NB4 (cell line): ENCODE measurements around the gene SULT6B1.

ENCODE experiments used
- POLR2A ChIP-seq: IDR thresholded peaks from 2 replicates; pipeline ENCODE4 v1.6.1; 2011; ENCODE audit warnings: mild to moderate bottlenecking; ENCODE audit not compliant: insufficient read length; ENCODE audit errors: extremely low read depth
- TF ChIP-seq, protein P1 (sequence below): IDR thresholded peaks from one replicate; pipeline ENCODE4 v1.5.1; 2012; ENCODE audit warnings: low read depth, low read length
- TF ChIP-seq, protein P2 (sequence below): IDR thresholded peaks from 2 replicates; pipeline ENCODE4 v1.6.1; 2011; ENCODE audit warnings: low read depth, low read length

DNA sequence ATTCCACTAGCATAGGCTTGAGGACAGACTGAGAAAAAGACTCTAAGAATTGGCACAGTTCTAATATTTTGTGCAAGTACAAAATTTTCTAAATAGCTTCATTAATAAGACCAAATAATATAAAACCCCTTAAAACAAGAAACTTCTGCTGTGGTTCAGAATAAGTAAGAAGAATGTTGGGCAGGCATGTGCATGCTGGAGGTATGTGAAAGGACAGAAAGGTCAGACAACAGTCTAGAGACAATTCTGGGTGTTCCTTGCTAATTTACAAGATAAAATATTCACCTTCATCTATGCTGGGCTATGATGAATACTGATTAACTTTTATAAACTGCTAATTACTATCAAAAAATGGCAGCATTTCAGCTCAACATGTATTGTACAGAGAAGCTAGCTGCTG lies 22.7 kb upstream of the SULT6B1 start:
- TF ChIP-seq, protein P1, sequence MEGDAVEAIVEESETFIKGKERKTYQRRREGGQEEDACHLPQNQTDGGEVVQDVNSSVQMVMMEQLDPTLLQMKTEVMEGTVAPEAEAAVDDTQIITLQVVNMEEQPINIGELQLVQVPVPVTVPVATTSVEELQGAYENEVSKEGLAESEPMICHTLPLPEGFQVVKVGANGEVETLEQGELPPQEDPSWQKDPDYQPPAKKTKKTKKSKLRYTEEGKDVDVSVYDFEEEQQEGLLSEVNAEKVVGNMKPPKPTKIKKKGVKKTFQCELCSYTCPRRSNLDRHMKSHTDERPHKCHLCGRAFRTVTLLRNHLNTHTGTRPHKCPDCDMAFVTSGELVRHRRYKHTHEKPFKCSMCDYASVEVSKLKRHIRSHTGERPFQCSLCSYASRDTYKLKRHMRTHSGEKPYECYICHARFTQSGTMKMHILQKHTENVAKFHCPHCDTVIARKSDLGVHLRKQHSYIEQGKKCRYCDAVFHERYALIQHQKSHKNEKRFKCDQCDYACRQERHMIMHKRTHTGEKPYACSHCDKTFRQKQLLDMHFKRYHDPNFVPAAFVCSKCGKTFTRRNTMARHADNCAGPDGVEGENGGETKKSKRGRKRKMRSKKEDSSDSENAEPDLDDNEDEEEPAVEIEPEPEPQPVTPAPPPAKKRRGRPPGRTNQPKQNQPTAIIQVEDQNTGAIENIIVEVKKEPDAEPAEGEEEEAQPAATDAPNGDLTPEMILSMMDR, result no peak
- no peak for TF ChIP-seq POLR2A
- TF ChIP-seq, protein P2, sequence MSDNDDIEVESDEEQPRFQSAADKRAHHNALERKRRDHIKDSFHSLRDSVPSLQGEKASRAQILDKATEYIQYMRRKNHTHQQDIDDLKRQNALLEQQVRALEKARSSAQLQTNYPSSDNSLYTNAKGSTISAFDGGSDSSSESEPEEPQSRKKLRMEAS, result no peak
